ENCODE results near the gene SLC41A2.
A peak's percentile ranks its signal among the peaks of the same experiment; 100 is the strongest.

Gene SLC41A2

DNA sequence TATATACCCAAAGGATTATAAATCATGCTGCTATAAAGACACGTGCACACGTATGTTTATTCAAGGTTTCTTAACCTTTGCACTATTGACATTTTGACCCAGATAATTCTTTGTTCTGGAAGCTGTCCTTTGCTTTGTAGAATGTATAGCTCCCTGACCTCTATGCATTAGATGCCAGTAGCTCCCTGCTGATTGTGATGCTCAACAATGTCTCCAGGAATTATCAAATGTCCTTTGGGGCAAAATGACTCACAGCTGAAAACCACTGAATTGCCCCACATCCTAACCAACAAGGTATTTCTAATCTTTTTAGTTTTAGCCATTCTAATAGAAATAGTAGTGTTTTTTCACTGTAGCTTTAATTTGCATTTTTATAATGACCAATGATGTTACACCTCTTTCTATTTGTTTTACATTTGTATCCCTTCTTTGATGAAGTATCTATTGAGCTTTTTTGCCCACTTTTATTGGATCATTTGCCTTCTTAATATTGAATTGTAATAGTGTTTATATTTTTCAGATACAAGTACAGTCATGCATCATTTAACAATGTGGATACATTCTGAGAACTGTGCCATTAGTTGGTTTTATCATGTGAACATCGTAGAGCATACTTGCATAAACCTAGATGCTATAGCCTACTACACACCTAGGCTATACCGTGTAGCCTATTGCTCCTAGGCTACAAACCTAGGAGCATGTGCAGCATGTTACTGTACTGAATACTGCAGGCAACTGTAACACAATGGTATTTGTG is 17.7 kb upstream of the SLC41A2 start:
- DNase-seq (ENCODE audit: low spot score): peak; percentile 61
- TF ChIP-seq, protein P1, sequence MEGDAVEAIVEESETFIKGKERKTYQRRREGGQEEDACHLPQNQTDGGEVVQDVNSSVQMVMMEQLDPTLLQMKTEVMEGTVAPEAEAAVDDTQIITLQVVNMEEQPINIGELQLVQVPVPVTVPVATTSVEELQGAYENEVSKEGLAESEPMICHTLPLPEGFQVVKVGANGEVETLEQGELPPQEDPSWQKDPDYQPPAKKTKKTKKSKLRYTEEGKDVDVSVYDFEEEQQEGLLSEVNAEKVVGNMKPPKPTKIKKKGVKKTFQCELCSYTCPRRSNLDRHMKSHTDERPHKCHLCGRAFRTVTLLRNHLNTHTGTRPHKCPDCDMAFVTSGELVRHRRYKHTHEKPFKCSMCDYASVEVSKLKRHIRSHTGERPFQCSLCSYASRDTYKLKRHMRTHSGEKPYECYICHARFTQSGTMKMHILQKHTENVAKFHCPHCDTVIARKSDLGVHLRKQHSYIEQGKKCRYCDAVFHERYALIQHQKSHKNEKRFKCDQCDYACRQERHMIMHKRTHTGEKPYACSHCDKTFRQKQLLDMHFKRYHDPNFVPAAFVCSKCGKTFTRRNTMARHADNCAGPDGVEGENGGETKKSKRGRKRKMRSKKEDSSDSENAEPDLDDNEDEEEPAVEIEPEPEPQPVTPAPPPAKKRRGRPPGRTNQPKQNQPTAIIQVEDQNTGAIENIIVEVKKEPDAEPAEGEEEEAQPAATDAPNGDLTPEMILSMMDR (conservative IDR thresholded peaks at IDR 0.05; ENCODE audit: low read depth): no peak
- no peak overlapping the region for H3K27ac ChIP-seq
- ChIA-PET CTCF (interaction anchor here (0.7 kb wide), 1 partner anchor 17 kb away, joined by 3 read pairs; no protein-coding TSS in a partner anchor), POLR2A (ENCODE audit: low non-redundant PET) (no interaction called here)

DNA sequence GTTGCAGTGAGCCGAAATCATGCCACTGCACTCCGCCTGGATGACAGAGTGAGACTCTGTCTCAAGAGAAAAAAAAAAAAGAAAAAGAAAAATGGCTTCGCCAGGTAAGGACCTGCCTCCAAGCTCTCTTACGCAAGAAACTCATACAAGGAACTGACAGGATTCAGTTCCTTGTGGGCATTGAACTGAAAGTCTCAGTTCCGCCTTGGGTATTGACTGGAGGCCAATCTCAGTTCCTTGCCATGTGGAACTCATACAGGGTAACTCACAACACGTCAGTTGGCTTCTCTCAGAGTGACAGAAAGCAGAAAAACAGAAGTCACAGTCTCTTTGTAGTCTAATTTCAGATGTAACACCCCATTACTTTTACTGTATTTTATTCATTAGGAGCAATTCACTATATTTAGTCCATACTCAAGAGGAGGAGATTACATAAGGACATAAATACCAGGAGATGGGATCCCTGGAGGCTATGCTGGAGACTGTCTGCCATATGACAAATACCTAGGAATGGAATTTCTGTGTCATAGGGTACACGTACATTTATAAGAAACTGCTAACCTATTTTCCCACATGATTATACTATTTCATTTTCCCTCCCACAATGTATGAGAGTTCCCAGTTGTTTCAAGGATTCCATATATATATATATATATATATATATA is 16.7 kb upstream of the SLC41A2 start:
- POLR2A ChIA-PET (ENCODE audit: low non-redundant PET): no interaction called here
- TF ChIP-seq, protein P1 (conservative IDR thresholded peaks at IDR 0.05; ENCODE audit: low read depth): no peak
- peak; percentile 38 for DNase-seq (ENCODE audit: low spot score)
- CTCF ChIA-PET: interaction anchor here (0.6 kb wide), 1 partner anchor 113 kb away, joined by 3 read pairs; no protein-coding TSS in a partner anchor
- no peak overlapping the region for H3K27ac ChIP-seq

DNA sequence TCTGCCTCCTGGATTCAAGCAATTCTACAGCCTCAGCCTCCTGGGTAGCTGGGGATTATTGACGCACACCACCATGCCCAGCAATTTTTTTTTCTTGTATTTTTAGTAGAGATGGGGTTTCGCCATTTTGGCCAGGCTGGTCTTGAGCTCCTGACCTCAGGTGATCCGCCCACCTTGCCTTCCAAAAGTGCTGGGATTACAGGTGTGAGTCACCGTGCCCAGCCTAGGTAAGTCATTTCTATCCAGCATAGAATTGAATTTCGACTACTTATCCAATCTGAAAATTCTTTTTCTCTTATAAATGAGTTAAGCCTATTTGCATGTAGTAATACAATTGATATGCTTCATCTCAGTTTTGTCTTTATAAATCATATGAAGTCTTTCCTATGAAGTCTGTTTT is 15.2 kb upstream of the SLC41A2 start:
- H3K27ac ChIP-seq: no peak overlapping the region
- CTCF ChIA-PET: no interaction called here
- no peak for DNase-seq (ENCODE audit: low spot score)
- POLR2A ChIA-PET (ENCODE audit: low non-redundant PET): no interaction called here
- TF ChIP-seq, protein P1 (conservative IDR thresholded peaks at IDR 0.05; ENCODE audit: low read depth): no peak

DNA sequence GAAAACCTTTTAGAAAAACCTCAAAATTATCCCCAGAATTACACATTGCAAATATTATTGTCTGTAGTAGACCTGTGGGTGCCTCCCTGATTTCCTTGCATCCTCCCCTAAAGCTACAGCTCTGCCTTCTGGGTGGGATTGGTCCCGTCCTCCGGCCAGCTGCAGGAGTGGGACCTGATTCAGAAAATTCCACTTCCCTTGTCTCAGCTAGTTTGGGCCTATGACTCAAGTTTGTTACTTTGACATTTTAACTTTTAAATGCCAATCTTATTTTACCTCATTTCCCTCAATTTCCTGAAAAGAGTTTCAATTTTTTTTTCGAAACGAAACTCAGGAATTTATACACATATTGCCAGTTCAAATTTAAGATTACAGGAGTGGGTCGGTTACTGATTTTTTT is 13.2 kb upstream of the SLC41A2 start:
- no peak for DNase-seq (ENCODE audit: low spot score)
- H3K27ac ChIP-seq: no peak overlapping the region
- POLR2A ChIA-PET (ENCODE audit: low non-redundant PET): no interaction called here
- TF ChIP-seq, protein P1 (conservative IDR thresholded peaks at IDR 0.05; ENCODE audit: low read depth): no peak
- CTCF ChIA-PET: interaction anchor here (0.6 to 0.7 kb wide), 2 partner anchors 9 to 1089 kb away, joined by 5 to 7 read pairs; no protein-coding TSS in a partner anchor

GRCh38 chr12:104969343-104969742 is 11.3 kb upstream of the SLC41A2 start:
- TF ChIP-seq, protein P1 (conservative IDR thresholded peaks at IDR 0.05; ENCODE audit: low read depth): no peak
- DNase-seq (ENCODE audit: low spot score): no peak
- CTCF ChIA-PET: no interaction called here
- POLR2A ChIA-PET (ENCODE audit: low non-redundant PET): no interaction called here
- no peak overlapping the region for H3K27ac ChIP-seq

DNA sequence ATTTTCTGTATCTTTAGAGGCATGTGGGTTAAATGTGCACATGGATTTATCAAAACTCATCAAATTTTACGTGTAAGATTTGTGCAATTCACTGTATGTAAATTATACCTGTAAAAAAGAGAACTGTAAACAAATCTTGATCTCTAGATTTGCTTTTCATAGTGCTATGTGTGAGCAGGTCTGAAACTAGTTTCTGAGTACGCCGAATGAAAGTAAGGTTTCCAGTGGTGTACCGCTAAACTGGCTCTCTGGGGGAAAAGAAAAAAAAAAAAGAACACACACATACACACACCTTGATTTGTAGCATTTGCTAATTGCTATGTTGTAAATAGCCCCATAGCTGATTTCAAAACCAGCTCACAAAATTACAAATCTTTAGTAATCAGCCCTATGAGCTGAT is 8.6 kb upstream of the SLC41A2 start:
- POLR2A ChIA-PET (ENCODE audit: low non-redundant PET): no interaction called here
- TF ChIP-seq, protein P1 (conservative IDR thresholded peaks at IDR 0.05; ENCODE audit: low read depth): no peak
- CTCF ChIA-PET: no interaction called here
- DNase-seq (ENCODE audit: low spot score): no peak
- H3K27ac ChIP-seq: no peak overlapping the region
